NT2/D1 (cell line): ENCODE data around the gene NPY5R.

ENCODE experiments used
- YY1 ChIP-seq: IDR thresholded peaks from 2 replicates; pipeline ENCODE4 v1.6.1; 2011; ENCODE audit not compliant: insufficient read length, insufficient read depth
- ZNF274 ChIP-seq: IDR thresholded peaks from 2 replicates; pipeline ENCODE4 v1.6.1; 2011; ENCODE audit warnings: mild to moderate bottlenecking, low read depth, low read length

- TF ChIP-seq YY1: no peak
- TF ChIP-seq ZNF274: no peak
Measured at GRCh38 chr4:163395758-163396157, 52.1 kb downstream of the NPY5R start.
